Measurements from ENCODE around the gene CLDND2.
A peak's percentile ranks its signal among the peaks of the same experiment; 100 is the strongest.
"Not testable (repeated sequence)": the region's sequence is repeated elsewhere in the genome, so short reads cannot be mapped to it uniquely, and the experiment has no call there.

The CLDND2 gene

GRCh38 chr19:51368366-51369282, at the start of gene CLDND2:
Gene CLDND2 (minus strand): TSS chr19:51369003. CDS start chr19:51368577, 426 bp downstream.
- DNase-seq (ENCODE audit: low read depth, low spot score), result no peak

- DNase-seq (ENCODE audit: low read depth, low spot score), result no peak
Measured at GRCh38 chr19:51417810-51418157, 49.0 kb upstream of the CLDND2 start.

- no peak for DNase-seq (ENCODE audit: low read depth, low spot score)
Measured at GRCh38 chr19:51417107-51417809, 48.5 kb upstream of the CLDND2 start, which contains the start of gene SIGLEC10. Gene SIGLEC10 (minus strand): TSS chr19:51417642. CDS start chr19:51417581, 61 bp downstream.

GRCh38 chr19:51416422-51416821, 47.6 kb upstream of the CLDND2 start:
- not testable (repeated sequence) for DNase-seq (ENCODE audit: low read depth, low spot score)

- no peak for DNase-seq (ENCODE audit: low read depth, low spot score)
Measured at GRCh38 chr19:51415187-51415586, 46.4 kb upstream of the CLDND2 start.

- DNase-seq (ENCODE audit: low read depth, low spot score), result no peak
Measured at GRCh38 chr19:51410950-51411748, 42.3 kb upstream of the CLDND2 start.

GRCh38 chr19:51407511-51408131, 38.8 kb upstream of the CLDND2 start:
- no peak for DNase-seq (ENCODE audit: low read depth, low spot score)

GRCh38 chr19:51402117-51402516, 33.3 kb upstream of the CLDND2 start:
- no peak for DNase-seq (ENCODE audit: low read depth, low spot score)

GRCh38 chr19:51399936-51400335, 31.1 kb upstream of the CLDND2 start:
- DNase-seq (ENCODE audit: low read depth, low spot score), result not testable (repeated sequence)

GRCh38 chr19:51399231-51399630, 30.4 kb upstream of the CLDND2 start:
- DNase-seq (ENCODE audit: low read depth, low spot score), result no peak

- no peak for DNase-seq (ENCODE audit: low read depth, low spot score)
Measured at GRCh38 chr19:51398096-51398704, 29.4 kb upstream of the CLDND2 start.

GRCh38 chr19:51397453-51397852, 28.6 kb upstream of the CLDND2 start:
- not testable (repeated sequence) for DNase-seq (ENCODE audit: low read depth, low spot score)

- DNase-seq (ENCODE audit: low read depth, low spot score), result no peak
Measured at GRCh38 chr19:51396175-51396574, 27.4 kb upstream of the CLDND2 start.

GRCh38 chr19:51394050-51394836, 25.4 kb upstream of the CLDND2 start:
- DNase-seq (ENCODE audit: low read depth, low spot score), result peak; percentile 83

GRCh38 chr19:51392701-51393100, 23.9 kb upstream of the CLDND2 start:
- no peak for DNase-seq (ENCODE audit: low read depth, low spot score)

- DNase-seq (ENCODE audit: low read depth, low spot score), result no peak
Measured at GRCh38 chr19:51391073-51391611, 22.3 kb upstream of the CLDND2 start.

- no peak for DNase-seq (ENCODE audit: low read depth, low spot score)
Measured at GRCh38 chr19:51389143-51389542, 20.3 kb upstream of the CLDND2 start.

GRCh38 chr19:51387924-51388389, 19.2 kb upstream of the CLDND2 start, which contains the start of gene LIM2:
Gene LIM2 (minus strand): TSS chr19:51387974. CDS start chr19:51387443, 531 bp downstream.
- no peak for DNase-seq (ENCODE audit: low read depth, low spot score)

- DNase-seq (ENCODE audit: low read depth, low spot score), result no peak
Measured at GRCh38 chr19:51386882-51387520, 18.2 kb upstream of the CLDND2 start.
